ENCODE data around the gene ATP1B4.
"Not testable (repeated sequence)": the region's sequence is repeated elsewhere in the genome, so short reads cannot be mapped to it uniquely, and the experiment has no call there.

ATP1B4 gene

GRCh38 chrX:120335289-120335688, 26.6 kb upstream of the ATP1B4 start:
- H2AFZ ChIP-seq, result no peak overlapping the region

GRCh38 chrX:120336899-120337298, 25.0 kb upstream of the ATP1B4 start:
- H3K9me3 ChIP-seq (ENCODE audit: control insufficient read depth, low read length), result no peaks in the 10 kb centered on the region

More at GRCh38 chrX:120335289-120335688, 26.6 kb upstream of the ATP1B4 start:
- H3K4me1 ChIP-seq, result no peaks in the 10 kb centered on the region
- H3K4me3 ChIP-seq (ENCODE audit: low read depth, low read length), result no peak overlapping the region
- H3K9me3 ChIP-seq (ENCODE audit: control insufficient read depth, low read length), result no peaks in the 10 kb centered on the region
- no peak overlapping the region for H3K27ac ChIP-seq
- TF ChIP-seq, protein P1, sequence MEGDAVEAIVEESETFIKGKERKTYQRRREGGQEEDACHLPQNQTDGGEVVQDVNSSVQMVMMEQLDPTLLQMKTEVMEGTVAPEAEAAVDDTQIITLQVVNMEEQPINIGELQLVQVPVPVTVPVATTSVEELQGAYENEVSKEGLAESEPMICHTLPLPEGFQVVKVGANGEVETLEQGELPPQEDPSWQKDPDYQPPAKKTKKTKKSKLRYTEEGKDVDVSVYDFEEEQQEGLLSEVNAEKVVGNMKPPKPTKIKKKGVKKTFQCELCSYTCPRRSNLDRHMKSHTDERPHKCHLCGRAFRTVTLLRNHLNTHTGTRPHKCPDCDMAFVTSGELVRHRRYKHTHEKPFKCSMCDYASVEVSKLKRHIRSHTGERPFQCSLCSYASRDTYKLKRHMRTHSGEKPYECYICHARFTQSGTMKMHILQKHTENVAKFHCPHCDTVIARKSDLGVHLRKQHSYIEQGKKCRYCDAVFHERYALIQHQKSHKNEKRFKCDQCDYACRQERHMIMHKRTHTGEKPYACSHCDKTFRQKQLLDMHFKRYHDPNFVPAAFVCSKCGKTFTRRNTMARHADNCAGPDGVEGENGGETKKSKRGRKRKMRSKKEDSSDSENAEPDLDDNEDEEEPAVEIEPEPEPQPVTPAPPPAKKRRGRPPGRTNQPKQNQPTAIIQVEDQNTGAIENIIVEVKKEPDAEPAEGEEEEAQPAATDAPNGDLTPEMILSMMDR (IDR thresholded peaks at IDR 0.05), result no peak
- no peak overlapping the region for H3K4me2 ChIP-seq (ENCODE audit: low read length)
- H3K79me2 ChIP-seq, result no peaks in the 10 kb centered on the region
- H3K36me3 ChIP-seq (ENCODE audit: control insufficient read depth, insufficient read depth, low read length), result no peaks in the 10 kb centered on the region
- no peaks in the 10 kb centered on the region for H3K27me3 ChIP-seq (ENCODE audit: control insufficient read depth, insufficient read depth, low read length)
- no peak overlapping the region for H3K9ac ChIP-seq

GRCh38 chrX:120344566-120344965, 17.3 kb upstream of the ATP1B4 start:
- H3K9me3 ChIP-seq (ENCODE audit: control insufficient read depth, low read length); H3K79me2 ChIP-seq; H3K36me3 ChIP-seq (ENCODE audit: control insufficient read depth, insufficient read depth, low read length); H2AFZ ChIP-seq; H3K4me1 ChIP-seq; H3K4me3 ChIP-seq (ENCODE audit: low read depth, low read length); H3K9ac ChIP-seq; H3K4me2 ChIP-seq (ENCODE audit: low read length); H3K27ac ChIP-seq; H3K27me3 ChIP-seq (ENCODE audit: control insufficient read depth, insufficient read depth, low read length): not testable (repeated sequence)

More at GRCh38 chrX:120336899-120337298, 25.0 kb upstream of the ATP1B4 start:
- H3K27me3 ChIP-seq (ENCODE audit: control insufficient read depth, insufficient read depth, low read length), result no peaks in the 10 kb centered on the region
- TF ChIP-seq, protein P1 (IDR thresholded peaks at IDR 0.05), result no peak
- no peak overlapping the region for H3K4me2 ChIP-seq (ENCODE audit: low read length)
- no peak overlapping the region for H3K27ac ChIP-seq
- no peak overlapping the region for H3K4me3 ChIP-seq (ENCODE audit: low read depth, low read length)
- H3K79me2 ChIP-seq, result no peaks in the 10 kb centered on the region
- H2AFZ ChIP-seq, result no peak overlapping the region
- no peaks in the 10 kb centered on the region for H3K4me1 ChIP-seq
- H3K36me3 ChIP-seq (ENCODE audit: control insufficient read depth, insufficient read depth, low read length), result no peaks in the 10 kb centered on the region
- H3K9ac ChIP-seq, result no peak overlapping the region

GRCh38 chrX:120350450-120351138, 11.3 kb upstream of the ATP1B4 start:
- no peak overlapping the region for H2AFZ ChIP-seq
- H3K9ac ChIP-seq, result no peak overlapping the region
- no peaks in the 10 kb centered on the region for H3K4me1 ChIP-seq
- H3K4me2 ChIP-seq (ENCODE audit: low read length), result no peak overlapping the region
- TF ChIP-seq, protein P1 (IDR thresholded peaks at IDR 0.05), result no peak
- no peaks in the 10 kb centered on the region for H3K27me3 ChIP-seq (ENCODE audit: control insufficient read depth, insufficient read depth, low read length)
- H3K36me3 ChIP-seq (ENCODE audit: control insufficient read depth, insufficient read depth, low read length), result no peaks in the 10 kb centered on the region
- no peaks in the 10 kb centered on the region for H3K79me2 ChIP-seq
- no peak overlapping the region for H3K27ac ChIP-seq
- no peaks in the 10 kb centered on the region for H3K9me3 ChIP-seq (ENCODE audit: control insufficient read depth, low read length)
- no peak overlapping the region for H3K4me3 ChIP-seq (ENCODE audit: low read depth, low read length)

DNA sequence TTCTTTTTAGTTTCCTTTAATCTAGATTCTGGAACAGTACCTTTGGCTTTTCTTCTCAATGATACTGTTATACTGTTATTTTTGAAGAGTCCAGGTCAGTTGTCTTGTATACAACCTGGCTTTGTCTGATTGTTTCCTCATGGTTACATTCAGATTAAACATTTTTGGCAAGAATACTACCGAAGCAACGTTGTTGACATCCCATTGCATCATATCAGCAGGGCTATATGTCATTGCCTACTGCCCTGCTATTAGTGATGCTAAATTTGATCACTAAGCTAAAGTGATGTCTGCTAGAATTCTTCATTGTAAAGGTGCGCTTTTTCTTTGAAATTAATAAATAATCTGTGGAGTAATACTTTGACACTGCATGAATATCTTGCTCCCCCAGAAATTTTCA, 5.8 kb upstream of the ATP1B4 start:
- no peak overlapping the region for H3K27ac ChIP-seq
- TF ChIP-seq, protein P1 (IDR thresholded peaks at IDR 0.05), result no peak
- no peak overlapping the region for H2AFZ ChIP-seq
- H3K9me3 ChIP-seq (ENCODE audit: control insufficient read depth, low read length), result no peaks in the 10 kb centered on the region
- no peak overlapping the region for H3K4me3 ChIP-seq (ENCODE audit: low read depth, low read length)
- H3K4me1 ChIP-seq, result no peaks in the 10 kb centered on the region
- no peaks in the 10 kb centered on the region for H3K79me2 ChIP-seq
- no peak overlapping the region for H3K9ac ChIP-seq
- H3K36me3 ChIP-seq (ENCODE audit: control insufficient read depth, insufficient read depth, low read length), result no peaks in the 10 kb centered on the region
- H3K4me2 ChIP-seq (ENCODE audit: low read length), result no peak overlapping the region
- no peaks in the 10 kb centered on the region for H3K27me3 ChIP-seq (ENCODE audit: control insufficient read depth, insufficient read depth, low read length)

All from parathyroid adenoma (tissue), 2 donors.